GM12878 (cell line): ENCODE results near the gene ZNF726. TPM values are rescaled to one million over a fixed set of nuclear protein-coding genes. Genes with fewer than 3 reads are reported as not detected.

Experiments
- ATAC-seq: fragments of 200-7000 bp; cut with Tn5 transposase; 3 replicates; pipeline ENCODE4 v1.9.1; 2020; ENCODE audit warnings: mild to moderate bottlenecking, moderate library complexity
- BruUV-seq: library from RNA; stranded (reverse); fragments of 400-500 nt; replicated peaks from 2 replicates; lab custom pipeline; 2021; lab: Mats Ljungman, UMichigan
- CTCF ChIA-PET: fragments of 300-600 bp; sonication (Branson Sonifier 250); formaldehyde crosslinking; extraction: SDS; loops from one replicate; lab custom pipeline; 2021; ENCODE audit warnings: inconsistent platforms; lab: Yijun Ruan, JAX
- POLR2A ChIA-PET: fragments of 350-600 bp; formaldehyde crosslinking; extraction: SDS; loops from one replicate; lab custom pipeline; 2021; ENCODE audit warnings: inconsistent platforms; lab: Charles Lee
- RAD21 ChIA-PET: fragments of 300-600 bp; sonication (Branson Sonifier 250); formaldehyde crosslinking; loops from one replicate; lab custom pipeline; 2023; ENCODE audit warnings: antibody characterized with exemption; ENCODE audit not compliant: unreplicated experiment; lab: Charles Lee
- SMC1A ChIA-PET: fragments of 300-600 bp; sonication (Branson Sonifier 250); formaldehyde crosslinking; loops from one replicate; lab custom pipeline; 2023; ENCODE audit not compliant: unreplicated experiment, uncharacterized antibody; lab: Charles Lee
- DNase-seq: peaks from one replicate; pipeline ENCODE4 v3.0.0-alpha.2; 2011; ENCODE audit warnings: low read depth, low spot score
- FAIRE-seq: peaks from 3 replicates; lab custom pipeline; 2011; peaks lifted over from hg19 to GRCh38; lab: Jason Lieb, UNC
- H2AFZ ChIP-seq: 2 replicates; pipeline ENCODE4 v1.6.0; 2011; ENCODE audit warnings: low read depth, low read length, control low read depth; ENCODE audit not compliant: control insufficient read depth
- H3K27ac ChIP-seq: 2 replicates; pipeline ENCODE4 v1.5.1; 2011; ENCODE audit warnings: control low read depth; ENCODE audit not compliant: control insufficient read depth, insufficient read depth
- H3K27me3 ChIP-seq, 2 experiments: replicated peaks in 1 of 2; 2 replicates each; pipeline versions ENCODE4 v1.6.0 to v1.6.1; 2011; ENCODE audit warnings: low read length in 1 of 2; ENCODE audit not compliant: control insufficient read depth in 2 of 2, insufficient read depth in 2 of 2
- H3K36me3 ChIP-seq, 2 experiments: 2 replicates each; pipeline ENCODE4 v1.5.1; 2011; ENCODE audit warnings: low read length in 1 of 2; ENCODE audit not compliant: control insufficient read depth in 2 of 2, insufficient read depth in 2 of 2
- H3K4me1 ChIP-seq: 2 replicates; pipeline ENCODE4 v1.6.1; 2011; ENCODE audit warnings: mild to moderate bottlenecking, low read length, moderate library complexity, mixed read lengths; ENCODE audit not compliant: control insufficient read depth, insufficient read depth
- H3K4me2 ChIP-seq: 2 replicates; pipeline ENCODE4 v1.6.0; 2011; ENCODE audit warnings: control low read depth; ENCODE audit not compliant: control insufficient read depth, insufficient read depth
- H3K4me3 ChIP-seq: fragments of 200-600 bp; sonication (generic); 2 replicates; pipeline ENCODE4 v1.5.1; 2016
- H3K79me2 ChIP-seq: 2 replicates; pipeline ENCODE4 v1.6.0; 2011; ENCODE audit warnings: low read length; ENCODE audit not compliant: control insufficient read depth, insufficient read depth
- H3K9ac ChIP-seq: 2 replicates; pipeline ENCODE4 v1.8.0; 2011; ENCODE audit warnings: low read length, control low read depth, mixed read lengths; ENCODE audit not compliant: control insufficient read depth, insufficient read depth
- H3K9me3 ChIP-seq: replicated peaks from 3 replicates; pipeline ENCODE4 v1.5.1; 2011; ENCODE audit warnings: mild to moderate bottlenecking, low read length; ENCODE audit not compliant: control insufficient read depth, insufficient read depth
- H4K20me1 ChIP-seq: 2 replicates; pipeline ENCODE4 v1.6.0; 2011; ENCODE audit not compliant: control insufficient read depth, insufficient read depth
- CREB1 ChIP-seq: IDR thresholded peaks from 2 replicates; pipeline ENCODE4 v1.6.1; 2012; ENCODE audit warnings: low read depth, mild to moderate bottlenecking, inconsistent platforms
- POLR2AphosphoS2 ChIP-seq: IDR thresholded peaks from 2 replicates; pipeline ENCODE4 v1.6.1; 2011; ENCODE audit warnings: low read depth, mild to moderate bottlenecking, low read length, improper control_type of control experiment, moderate library complexity
- SMAD1 ChIP-seq: fragments of 450-650 bp; IDR thresholded peaks from 2 replicates; pipeline ENCODE4 v1.6.1; 2018; ENCODE audit warnings: mild to moderate bottlenecking, low read depth; ENCODE audit not compliant: partially characterized antibody
- TBL1XR1 ChIP-seq: IDR thresholded peaks from 2 replicates; pipeline ENCODE4 v1.6.1; 2012; ENCODE audit warnings: low read depth, low read length, improper control_type of control experiment
- TCF7 ChIP-seq: IDR thresholded peaks from 2 replicates; pipeline ENCODE4 v1.6.1; 2014; ENCODE audit warnings: antibody characterized with exemption, borderline replicate concordance
- ZBTB40 ChIP-seq: fragments of 450-650 bp; IDR thresholded peaks from 2 replicates; pipeline ENCODE4 v1.6.1; 2016; ENCODE audit warnings: mild to moderate bottlenecking, moderate library complexity, borderline replicate concordance
- WGBS: methylation state at CpG from one replicate; pipeline ENCODE4 v1.1.6; 2016; ENCODE audit warnings: low lambda C conversion rate; ENCODE audit not compliant: insufficient replicate concordance, insufficient coverage; ENCODE audit errors: missing lambda C conversion rate; 5-methylcytosine and 5-hydroxymethylcytosine counted together
- in situ Hi-C: fragments of 300-500 bp; cut with MboI; formaldehyde crosslinking; loops from 9 replicates; pipeline ENCODE4 v1.14.3; 2018; ENCODE audit warnings: mixed read lengths
- intact Hi-C: fragments of 100-400 bp; cut with micrococcal nuclease; formaldehyde crosslinking; loops from one replicate; pipeline ENCODE4 v1.14.2; 2022; ENCODE audit not compliant: unreplicated experiment
- polyA plus RNA-seq, 11 experiments: library from polyadenylated mRNA; depleted of rRNA in 4 of 11; unstranded in 6 of 11; stranded (reverse) in 5 of 11; fragments of >200 nt; fragmentation: Nextera tagmentation in 4 of 11; fragmentation: Illumina TruSeq in 1 of 11; extraction: Ambion mirVana in 4 of 11; extraction: Trizol in 1 of 11; gene quantifications; 1 replicate in 1 of 11; 2 replicates in 10 of 11; pipeline versions ENCODE4 v1.2.1 to v1.2.3, GENCODE V29; 2011 to 2016; ENCODE audit warnings: inconsistent platforms in 2 of 11, missing spikeins in 2 of 11, low read depth in 1 of 11
- total RNA-seq, 4 experiments: library from RNA; depleted of rRNA in 3 of 4; stranded (reverse); fragments of >200 nt in 3 of 4; fragmentation: Illumina TruSeq in 1 of 4; extraction: Trizol in 1 of 4; gene quantifications; 2 replicates each; pipeline versions ENCODE4 v1.2.1 to v1.2.3, GENCODE V29; 2013 to 2021
- TF ChIP-seq, protein P1 (sequence below): IDR thresholded peaks from 2 replicates; pipeline ENCODE4 v1.6.1; 2011; ENCODE audit warnings: mild to moderate bottlenecking, low read depth, low read length, moderate library complexity; ENCODE audit not compliant: insufficient replicate concordance

The ZNF726 gene
- total and polyA plus RNA-seq, 10 of the 15 experiments (the other 5 are each of a cell fraction or from before 2014, with no cell fraction given), result 0.69 to 2.3 (median 1.5) TPM

DNA sequence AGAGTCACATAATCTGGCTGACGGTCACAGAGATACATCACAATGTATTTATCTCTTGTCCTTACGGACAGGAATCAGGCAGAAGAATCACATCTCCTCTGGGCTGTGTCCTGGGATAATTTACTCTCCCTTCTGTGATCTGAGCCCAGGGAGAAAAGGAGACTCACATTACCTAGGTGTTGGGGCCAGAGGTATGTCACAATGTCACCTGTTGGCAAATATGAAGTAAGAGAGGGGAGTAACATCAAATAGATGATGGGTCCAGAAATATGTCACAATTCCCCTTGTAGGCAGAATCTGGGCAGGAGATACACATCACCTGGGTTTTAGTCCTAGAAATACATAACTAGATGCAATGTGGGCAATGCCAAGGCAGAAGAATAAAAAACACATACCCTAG lies 67.2 kb downstream of the ZNF726 start (continued):
- TF ChIP-seq ZBTB40 (no peak), TCF7 (no peak), CREB1 (no peak)

- no peak overlapping the region for H3K4me2 ChIP-seq
- 0% methylated on average over 1 of the region's 1 CpG for WGBS
Observed at GRCh38 chr19:23983406-23983805, 68.7 kb downstream of the ZNF726 start.

More at GRCh38 chr19:23983406-23983805, 68.7 kb downstream of the ZNF726 start:
- Histone ChIP-seq H2AFZ (no peak overlapping the region), H3K27ac (no peak overlapping the region), H3K9ac (no peak overlapping the region), H3K36me3 (no peaks in the 10 kb centered on the region), H3K9me3 (no peaks in the 10 kb centered on the region; the same call in 2 of the 3 replicates), H3K79me2 (no peaks in the 10 kb centered on the region), H3K4me1 (no peaks in the 10 kb centered on the region)
- DNase-seq (no peak), ATAC-seq (no peak), FAIRE-seq (no peak)
- ChIA-PET CTCF (no interaction called here), SMC1A (no interaction called here), RAD21 (no interaction called here), POLR2A (no interaction called here)
- intact Hi-C loops, result no loop called here
- no TSS peak for BruUV-seq
- TF ChIP-seq TBL1XR1 (no peak), POLR2AphosphoS2 (no peak), SMAD1 (no peak), CREB1 (no peak)
- TF ChIP-seq, protein P1, sequence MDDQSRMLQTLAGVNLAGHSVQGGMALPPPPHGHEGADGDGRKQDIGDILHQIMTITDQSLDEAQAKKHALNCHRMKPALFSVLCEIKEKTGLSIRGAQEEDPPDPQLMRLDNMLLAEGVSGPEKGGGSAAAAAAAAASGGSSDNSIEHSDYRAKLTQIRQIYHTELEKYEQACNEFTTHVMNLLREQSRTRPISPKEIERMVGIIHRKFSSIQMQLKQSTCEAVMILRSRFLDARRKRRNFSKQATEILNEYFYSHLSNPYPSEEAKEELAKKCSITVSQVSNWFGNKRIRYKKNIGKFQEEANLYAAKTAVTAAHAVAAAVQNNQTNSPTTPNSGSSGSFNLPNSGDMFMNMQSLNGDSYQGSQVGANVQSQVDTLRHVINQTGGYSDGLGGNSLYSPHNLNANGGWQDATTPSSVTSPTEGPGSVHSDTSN, result no peak
- TF ChIP-seq, all 136 proteins: peak for 0
- Histone ChIP-seq H4K20me1 (no peaks in the 10 kb centered on the region), H3K27me3 (no peaks in the 10 kb centered on the region), H3K4me3 (no peak overlapping the region)
- in situ Hi-C loops, result no loop called here

Other genes with a start within 250 kb of the ZNF726 start
- 17.5 and 18.9 TPM in 2 replicates for gene ZNF675, start 227.7 kb upstream of the ZNF726 start, total RNA-seq (2014; rRNA removed)
- gene ZNF675, start 227.7 kb upstream of the ZNF726 start, total RNA-seq (2014; rRNA removed; fragmentation: Illumina TruSeq; extraction: Trizol), result 19.8 and 20.8 TPM in 2 replicates
- 10.6 and 12.4 TPM in 2 replicates for gene ZNF675, start 227.7 kb upstream of the ZNF726 start, total RNA-seq (2021)
- gene ZNF675, start 227.7 kb upstream of the ZNF726 start, polyA plus RNA-seq (2011; rRNA removed), result 16.9 and 26.7 TPM in 2 replicates
- gene ZNF675, start 227.7 kb upstream of the ZNF726 start, polyA plus RNA-seq (2014; fragmentation: Illumina TruSeq; extraction: Trizol), result 16.8 and 19.1 TPM in 2 replicates
- 10 to 100 TPM in 1 of 2 experiments, 1 to 10 TPM in 1; 9.1 to 11.6 TPM for gene ZNF675, start 227.7 kb upstream of the ZNF726 start, polyA plus RNA-seq (2014; fragmentation: Nextera tagmentation; extraction: Ambion mirVana)
- 9.0 and 10.2 TPM in 2 replicates for gene ZNF675, start 227.7 kb upstream of the ZNF726 start, polyA plus RNA-seq (2014; rRNA removed)
- gene ZNF675, start 227.7 kb upstream of the ZNF726 start, polyA plus RNA-seq (2016; fragmentation: Nextera tagmentation; extraction: Ambion mirVana), result 1 to 10 TPM; 7.4 to 7.7 TPM
- gene ZNF681, start 156.0 kb upstream of the ZNF726 start, total RNA-seq (2014; rRNA removed), result 0.40 and 0.54 TPM in 2 replicates
- 0.40 and 0.55 TPM in 2 replicates for gene ZNF681, start 156.0 kb upstream of the ZNF726 start, total RNA-seq (2014; rRNA removed; fragmentation: Illumina TruSeq; extraction: Trizol)
- gene ZNF681, start 156.0 kb upstream of the ZNF726 start, total RNA-seq (2021), result 0.16 and 0.23 TPM in 2 replicates
- 0.41 and 0.68 TPM in 2 replicates for gene ZNF681, start 156.0 kb upstream of the ZNF726 start, polyA plus RNA-seq (2011; rRNA removed)
- gene ZNF681, start 156.0 kb upstream of the ZNF726 start, polyA plus RNA-seq (2014; fragmentation: Illumina TruSeq; extraction: Trizol), result 0.24 and 0.32 TPM in 2 replicates
- gene ZNF681, start 156.0 kb upstream of the ZNF726 start, polyA plus RNA-seq (2014; fragmentation: Nextera tagmentation; extraction: Ambion mirVana), result under 1 TPM; 0.11 to 0.13 TPM
- gene ZNF681, start 156.0 kb upstream of the ZNF726 start, polyA plus RNA-seq (2014; rRNA removed), result 0.11 and 0.13 TPM in 2 replicates
- under 1 TPM in 1 of 2 experiments, not detected in 1; 0.28 TPM for gene ZNF681, start 156.0 kb upstream of the ZNF726 start, polyA plus RNA-seq (2016; fragmentation: Nextera tagmentation; extraction: Ambion mirVana)
- gene ZNF254, start 172.3 kb downstream of the ZNF726 start, total RNA-seq (2014; rRNA removed), result 10.6 and 11.7 TPM in 2 replicates
- 15.0 and 15.7 TPM in 2 replicates for gene ZNF254, start 172.3 kb downstream of the ZNF726 start, total RNA-seq (2014; rRNA removed; fragmentation: Illumina TruSeq; extraction: Trizol)
- gene ZNF254, start 172.3 kb downstream of the ZNF726 start, total RNA-seq (2021), result 7.8 and 11.9 TPM in 2 replicates
- 1.5 and 2.2 TPM in 2 replicates for gene ZNF254, start 172.3 kb downstream of the ZNF726 start, polyA plus RNA-seq (2011; rRNA removed)
- 10.0 and 10.6 TPM in 2 replicates for gene ZNF254, start 172.3 kb downstream of the ZNF726 start, polyA plus RNA-seq (2014; fragmentation: Illumina TruSeq; extraction: Trizol)
- gene ZNF254, start 172.3 kb downstream of the ZNF726 start, polyA plus RNA-seq (2014; fragmentation: Nextera tagmentation; extraction: Ambion mirVana), result 1 to 10 TPM; 7.8 to 8.5 TPM
- 6.1 and 8.7 TPM in 2 replicates for gene ZNF254, start 172.3 kb downstream of the ZNF726 start, polyA plus RNA-seq (2014; rRNA removed)
- gene ZNF254, start 172.3 kb downstream of the ZNF726 start, polyA plus RNA-seq (2016; fragmentation: Nextera tagmentation; extraction: Ambion mirVana), result 1 to 10 TPM; 8.4 to 8.5 TPM